Measurements from ENCODE around the gene YLPM1.

YLPM1 gene

DNA sequence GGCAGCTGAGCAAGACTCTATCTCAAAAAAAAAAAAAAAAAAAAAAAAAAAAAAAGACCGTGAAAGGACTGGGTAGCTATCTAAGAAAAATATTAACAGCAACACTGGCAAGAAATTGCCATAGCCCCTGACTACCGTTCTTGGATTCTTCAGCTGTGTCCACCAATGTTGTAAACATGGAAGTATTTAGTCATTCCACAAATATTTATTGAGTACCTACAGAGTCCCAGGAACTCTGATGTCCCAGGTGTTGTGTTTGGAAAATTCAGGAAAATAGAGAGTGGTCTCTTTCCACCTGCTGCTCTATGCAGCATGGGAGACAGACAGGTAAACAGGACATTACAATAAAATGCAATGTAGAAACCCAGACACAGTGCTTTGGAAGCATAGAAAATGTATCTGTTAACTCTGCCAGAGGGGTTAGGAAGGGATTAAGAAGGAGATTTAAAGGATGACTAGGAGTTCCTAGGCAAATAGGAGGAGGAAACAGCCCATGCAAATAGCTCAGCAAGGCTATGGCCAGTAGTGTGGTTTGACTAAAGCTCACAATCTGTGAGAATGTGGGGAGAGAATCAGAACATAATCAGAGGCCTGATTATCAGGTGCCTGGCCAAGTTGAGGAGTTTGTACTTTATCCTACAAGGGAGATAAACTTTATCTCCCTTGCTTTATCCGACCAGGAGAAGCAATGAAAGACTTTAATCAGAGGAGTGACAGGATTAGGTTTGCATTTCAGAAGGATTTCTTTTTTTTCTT lies 116.5 kb downstream of the YLPM1 start:
- no peak for DNase-seq

DNA sequence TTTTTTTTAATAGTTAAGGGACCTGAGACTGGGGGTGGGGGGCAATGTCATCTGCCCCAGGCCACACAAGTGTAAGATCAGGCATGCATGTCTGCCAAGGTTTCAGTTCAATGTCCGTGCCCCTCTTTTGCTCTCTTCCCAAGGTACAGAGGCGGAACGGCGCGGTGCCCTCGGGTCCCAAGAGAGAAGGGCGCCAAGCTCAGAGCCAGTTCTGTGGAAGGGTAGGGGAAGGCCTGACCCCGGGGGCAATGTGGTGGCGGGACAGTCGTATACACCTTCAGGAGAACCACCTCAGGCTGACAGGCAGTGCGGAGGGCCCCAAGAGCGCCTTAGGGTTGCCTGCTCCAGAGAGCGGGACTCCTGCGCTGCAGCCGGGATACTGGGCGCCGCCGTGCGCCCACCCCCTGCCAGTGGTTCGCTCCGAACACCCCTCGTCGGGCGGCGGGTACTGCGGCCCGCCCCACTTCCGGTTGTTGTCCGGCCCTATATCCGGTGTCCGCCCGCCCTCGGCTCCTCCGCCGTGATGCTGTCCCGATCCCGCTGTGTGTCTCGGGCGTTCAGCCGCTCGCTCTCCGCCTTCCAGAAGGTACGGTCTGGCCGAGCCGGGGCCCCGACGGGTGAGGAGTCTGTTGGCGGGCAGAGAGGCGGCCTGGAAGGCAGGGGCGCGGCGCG lies 118.5 kb downstream of the YLPM1 start, which contains the start of gene DLST:
DLST (plus strand) TSS at position 486 of the 672 bp plus-strand sequence; CDS start at position 524, 38 bp downstream.
- DNase-seq, result peak; percentile 94

DNA sequence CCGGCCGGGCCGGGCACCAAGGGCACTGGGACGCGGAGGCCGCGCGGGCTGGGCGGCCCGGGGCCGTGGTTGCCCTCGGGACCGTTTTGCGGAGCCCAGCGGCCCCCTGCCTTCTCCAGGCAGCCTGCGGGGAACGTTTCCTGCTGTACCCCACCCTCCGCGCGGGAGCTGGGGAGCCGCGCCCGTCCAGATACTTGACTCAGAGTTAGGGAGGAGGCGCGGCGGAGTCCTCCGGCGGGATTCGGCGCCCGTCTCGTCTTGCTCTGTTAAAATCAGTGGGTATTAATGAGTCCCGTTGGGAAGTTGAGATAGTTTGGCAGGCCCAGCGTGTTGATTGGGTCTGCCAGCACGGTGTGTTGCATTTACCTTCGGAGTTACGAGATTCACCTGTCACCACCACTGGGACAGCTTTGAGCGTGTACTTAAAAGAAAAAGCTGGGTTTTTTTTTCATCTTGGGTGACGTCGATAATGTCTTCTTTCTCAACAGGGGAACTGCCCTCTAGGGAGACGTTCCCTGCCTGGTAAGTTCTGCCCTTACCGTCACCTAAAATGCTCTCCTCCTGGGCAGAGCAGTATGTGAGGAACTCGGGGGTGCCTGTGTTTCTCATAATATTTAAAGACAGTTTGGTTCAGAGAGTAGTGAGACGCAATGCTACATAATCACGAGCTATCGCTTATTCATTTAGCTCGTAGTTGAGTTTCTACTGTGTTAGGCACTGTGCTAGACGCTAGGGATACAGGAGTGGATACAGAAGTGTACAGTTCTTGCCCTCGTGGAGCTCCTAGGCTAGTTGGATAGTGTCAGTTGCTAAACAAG lies 119.2 kb downstream of the YLPM1 start:
- peak; percentile 72 for DNase-seq
